DND-41 (cell line): Measurements from ENCODE around the gene TM9SF3.

Source experiments
- ATAC-seq: fragments of 200-7000 bp; cut with Tn5 transposase; 3 replicates; pipeline ENCODE4 v1.9.1; 2021; ENCODE audit warnings: low read depth; ENCODE audit not compliant: insufficient read depth
- DNase-seq: peaks from one replicate; pipeline ENCODE4 v3.0.0-alpha.2; 2020
- H2AFZ ChIP-seq: 2 replicates; pipeline ENCODE4 v1.6.0; 2012; ENCODE audit warnings: low read depth, low read length
- H3K27ac ChIP-seq: 2 replicates; pipeline ENCODE4 v1.5.1; 2012; ENCODE audit warnings: low read length, inconsistent platforms
- H3K27me3 ChIP-seq: fragments of 200-600 bp; sonication (generic); 2 replicates; pipeline ENCODE4 v1.6.0; 2012; ENCODE audit warnings: low read length, mild to moderate bottlenecking, inconsistent platforms; ENCODE audit not compliant: insufficient read depth, poor library complexity
- H3K36me3 ChIP-seq: 2 replicates; pipeline ENCODE4 v1.5.1; 2012; ENCODE audit warnings: low read length, inconsistent platforms; ENCODE audit not compliant: insufficient read depth
- H3K4me1 ChIP-seq: 2 replicates; pipeline ENCODE4 v1.5.1; 2012; ENCODE audit warnings: mild to moderate bottlenecking, low read length; ENCODE audit not compliant: insufficient read depth
- H3K4me2 ChIP-seq: 2 replicates; pipeline ENCODE4 v1.6.0; 2012; ENCODE audit warnings: mild to moderate bottlenecking, moderate library complexity, low read length, inconsistent platforms; ENCODE audit not compliant: insufficient read depth
- H3K4me3 ChIP-seq, 2 experiments: fragments of 200-600 bp in 1 of 2; shearing (Covaris generic) in 1 of 2; 2 replicates each; pipeline ENCODE4 v1.5.1; 2012 to 2016; ENCODE audit warnings: inconsistent platforms in 2 of 2, low read length in 2 of 2, mild to moderate bottlenecking in 2 of 2, low read depth in 1 of 2, moderate library complexity in 1 of 2
- H3K79me2 ChIP-seq: 2 replicates; pipeline ENCODE4 v1.6.0; 2012; ENCODE audit warnings: low read length, inconsistent platforms; ENCODE audit not compliant: insufficient read depth
- H3K9ac ChIP-seq: 2 replicates; pipeline ENCODE4 v1.6.0; 2012; ENCODE audit warnings: low read depth, mild to moderate bottlenecking, inconsistent platforms, low read length, moderate library complexity
- H3K9me3 ChIP-seq: 2 replicates; pipeline ENCODE4 v1.5.1; 2012; ENCODE audit warnings: low read length, moderate library complexity, mild to moderate bottlenecking, inconsistent platforms; ENCODE audit not compliant: insufficient read depth, severe bottlenecking
- H4K20me1 ChIP-seq: 2 replicates; pipeline ENCODE4 v1.6.0; 2012; ENCODE audit warnings: low read length; ENCODE audit not compliant: insufficient read depth
- EZH2 ChIP-seq: IDR thresholded peaks from 3 replicates; pipeline ENCODE4 v1.6.1; 2012; ENCODE audit warnings: borderline replicate concordance, low read depth, mild to moderate bottlenecking, moderate library complexity, low read length, inconsistent platforms; ENCODE audit not compliant: severe bottlenecking
- TF ChIP-seq, protein P1 (sequence below): IDR thresholded peaks from 2 replicates; pipeline ENCODE4 v1.5.1; 2012; ENCODE audit warnings: borderline replicate concordance, low read length, moderate library complexity, mild to moderate bottlenecking; ENCODE audit not compliant: poor library complexity, severe bottlenecking; ENCODE audit errors: extremely low read depth

The TM9SF3 gene

GRCh38 chr10:96595741-96596140, 8.9 kb upstream of the TM9SF3 start:
- H3K27me3 ChIP-seq: peaks cover 24% of the 10 kb centered on the region
- no peak for DNase-seq
- no peaks in the 10 kb centered on the region for H4K20me1 ChIP-seq
- ATAC-seq: no peak
- H3K79me2 ChIP-seq: no peaks in the 10 kb centered on the region
- H3K9me3 ChIP-seq: no peaks in the 10 kb centered on the region
- H3K4me1 ChIP-seq: peaks cover 13% of the 10 kb centered on the region; the same call in 1 of the 2 replicates
- TF ChIP-seq EZH2: no peak
- H2AFZ ChIP-seq: no peak overlapping the region
- no peak overlapping the region for H3K27ac ChIP-seq
- no peak overlapping the region for H3K4me2 ChIP-seq
- H3K36me3 ChIP-seq: no peaks in the 10 kb centered on the region
- H3K9ac ChIP-seq: no peak overlapping the region
- H3K4me3 ChIP-seq: no peak overlapping the region

GRCh38 chr10:96591946-96592345, 5.1 kb upstream of the TM9SF3 start:
- Histone ChIP-seq H4K20me1 (no peaks in the 10 kb centered on the region), H2AFZ (no peak overlapping the region), H3K4me3 (no peak overlapping the region), H3K4me1 (peaks cover 24% of the 10 kb centered on the region), H3K27ac (no peak overlapping the region), H3K79me2 (peaks cover 3% of the 10 kb centered on the region; the same call in 1 of the 2 replicates), H3K9ac (no peak overlapping the region), H3K27me3 (peaks cover 19% of the 10 kb centered on the region), H3K36me3 (no peaks in the 10 kb centered on the region), H3K4me2 (no peak overlapping the region), H3K9me3 (no peaks in the 10 kb centered on the region)
- DNase-seq (no peak), ATAC-seq (no peak)
- no peak for TF ChIP-seq EZH2
- TF ChIP-seq, protein P1, sequence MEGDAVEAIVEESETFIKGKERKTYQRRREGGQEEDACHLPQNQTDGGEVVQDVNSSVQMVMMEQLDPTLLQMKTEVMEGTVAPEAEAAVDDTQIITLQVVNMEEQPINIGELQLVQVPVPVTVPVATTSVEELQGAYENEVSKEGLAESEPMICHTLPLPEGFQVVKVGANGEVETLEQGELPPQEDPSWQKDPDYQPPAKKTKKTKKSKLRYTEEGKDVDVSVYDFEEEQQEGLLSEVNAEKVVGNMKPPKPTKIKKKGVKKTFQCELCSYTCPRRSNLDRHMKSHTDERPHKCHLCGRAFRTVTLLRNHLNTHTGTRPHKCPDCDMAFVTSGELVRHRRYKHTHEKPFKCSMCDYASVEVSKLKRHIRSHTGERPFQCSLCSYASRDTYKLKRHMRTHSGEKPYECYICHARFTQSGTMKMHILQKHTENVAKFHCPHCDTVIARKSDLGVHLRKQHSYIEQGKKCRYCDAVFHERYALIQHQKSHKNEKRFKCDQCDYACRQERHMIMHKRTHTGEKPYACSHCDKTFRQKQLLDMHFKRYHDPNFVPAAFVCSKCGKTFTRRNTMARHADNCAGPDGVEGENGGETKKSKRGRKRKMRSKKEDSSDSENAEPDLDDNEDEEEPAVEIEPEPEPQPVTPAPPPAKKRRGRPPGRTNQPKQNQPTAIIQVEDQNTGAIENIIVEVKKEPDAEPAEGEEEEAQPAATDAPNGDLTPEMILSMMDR: no peak

DNA sequence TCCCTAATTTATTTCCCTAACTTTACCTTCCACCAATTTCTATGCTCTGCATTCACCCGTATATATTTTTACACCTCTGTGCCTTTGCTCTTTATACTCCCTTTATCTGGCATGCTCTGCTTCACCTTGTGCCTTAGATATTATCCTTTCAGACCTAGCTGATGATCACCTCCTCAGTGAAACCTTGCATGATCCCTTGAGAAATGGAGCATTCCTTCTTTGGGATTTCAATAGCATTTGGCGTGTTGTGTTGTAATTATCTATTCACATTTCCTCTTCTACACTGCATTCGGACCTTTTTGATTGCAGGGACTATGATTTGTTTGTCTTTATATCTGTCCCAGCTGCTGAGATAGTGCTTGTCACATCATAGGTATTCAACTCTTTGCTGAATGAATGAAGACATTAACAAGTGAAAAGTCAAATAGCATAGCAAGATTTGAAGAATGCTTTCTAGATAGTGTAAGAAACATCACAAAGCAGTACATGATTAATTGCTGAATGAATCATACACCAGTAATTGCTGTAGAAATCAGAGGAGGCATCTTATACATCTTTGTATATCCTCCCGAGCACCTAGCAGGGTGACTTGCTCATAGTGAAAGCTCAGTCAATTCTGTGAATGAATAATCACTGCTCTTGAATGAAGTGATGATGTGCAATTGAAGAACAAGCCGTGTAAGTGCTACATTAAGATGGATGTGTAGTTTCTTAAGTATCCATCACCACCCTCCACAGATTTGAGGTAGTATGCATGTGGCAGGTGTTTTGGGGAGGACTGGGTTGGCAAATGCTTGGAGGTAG, 2.0 kb upstream of the TM9SF3 start:
- TF ChIP-seq, protein P1: no peak
- TF ChIP-seq EZH2: no peak
- Histone ChIP-seq H3K9me3 (no peaks in the 10 kb centered on the region), H3K9ac (no peak overlapping the region), H3K4me2 (no peak overlapping the region), H3K4me1 (peaks cover 46% of the 10 kb centered on the region), H3K4me3 (no peak overlapping the region), H2AFZ (no peak overlapping the region), H3K36me3 (peaks cover 4% of the 10 kb centered on the region; the same call in 1 of the 2 replicates), H3K27me3 (peaks cover 12% of the 10 kb centered on the region), H4K20me1 (peaks cover 21% of the 10 kb centered on the region), H3K27ac (no peak overlapping the region), H3K79me2 (peaks cover 33% of the 10 kb centered on the region)
- DNase-seq: no peak
- no peak for ATAC-seq

DNA sequence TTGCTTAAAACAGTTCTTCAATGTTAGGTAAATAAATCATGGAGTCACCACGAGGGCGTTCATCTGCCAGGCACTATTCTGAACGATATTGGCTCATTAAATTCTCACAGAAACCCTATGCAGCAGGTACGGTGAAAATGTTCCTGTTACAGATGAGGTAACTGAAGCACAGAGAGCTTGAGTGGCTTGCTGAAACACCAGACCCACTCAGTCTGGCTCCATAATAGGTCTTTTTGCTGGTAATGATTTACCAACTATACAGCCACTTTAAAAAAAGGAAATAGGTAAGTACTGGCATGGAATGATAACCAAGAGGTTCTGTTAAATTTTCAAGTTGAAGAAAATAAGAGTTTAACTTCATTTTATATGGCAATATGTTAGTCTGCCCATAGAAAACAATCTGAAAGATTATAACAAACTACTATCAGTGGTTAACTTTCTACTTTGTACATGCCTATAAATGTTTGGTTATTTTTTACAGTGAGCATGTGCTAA, 1.3 kb upstream of the TM9SF3 start:
- Histone ChIP-seq H2AFZ (peak overlapping the region; percentile 98), H3K9me3 (no peaks in the 10 kb centered on the region), H3K4me3 (no peak overlapping the region)

More for the DNA sequence above, 1.3 kb upstream of the TM9SF3 start:
- Histone ChIP-seq H3K36me3 (peaks cover 6% of the 10 kb centered on the region; the same call in 1 of the 2 replicates), H3K4me2 (peak overlapping the region; percentile 92), H3K9ac (no peak overlapping the region), H3K27ac (no peak overlapping the region), H4K20me1 (peaks cover 28% of the 10 kb centered on the region), H3K27me3 (peaks cover 12% of the 10 kb centered on the region), H3K79me2 (peaks cover 40% of the 10 kb centered on the region), H3K4me1 (peaks cover 52% of the 10 kb centered on the region)
- no peak for TF ChIP-seq EZH2
- TF ChIP-seq, protein P1: no peak
- DNase-seq: no peak
- no peak for ATAC-seq
